GM23248 (cell line): Measurements from ENCODE around the gene PRUNE2.

Experiments
- EZH2 ChIP-seq: fragments of 200-600 bp; sonication (generic); IDR thresholded peaks from 2 replicates; pipeline ENCODE4 v1.6.1; 2018; ENCODE audit warnings: antibody characterized with exemption, mild to moderate bottlenecking; ENCODE audit not compliant: insufficient read depth, poor library complexity, severe bottlenecking
- EZH2phosphoT487 ChIP-seq: fragments of 200-600 bp; sonication (generic); IDR thresholded peaks from 2 replicates; pipeline ENCODE4 v1.6.1; 2018; ENCODE audit warnings: antibody characterized with exemption, moderate library complexity, mild to moderate bottlenecking, low read depth; ENCODE audit not compliant: insufficient read depth

- TF ChIP-seq EZH2 (no peak), EZH2phosphoT487 (no peak)
These were observed 102.2 kb downstream of the PRUNE2 start for GRCh38 chr9:76803762-76804161.
